Retina (tissue), 1 donor: ENCODE results near the gene MS4A4E.
A peak's percentile ranks its signal among the peaks of the same experiment; 100 is the strongest.
"Not testable (repeated sequence)": the region's sequence is repeated elsewhere in the genome, so short reads cannot be mapped to it uniquely, and the experiment has no call there.

Experiments
- DNase-seq: peaks from one replicate; pipeline ENCODE4 v3.0.0-alpha.2; 2016

Gene MS4A4E

DNA sequence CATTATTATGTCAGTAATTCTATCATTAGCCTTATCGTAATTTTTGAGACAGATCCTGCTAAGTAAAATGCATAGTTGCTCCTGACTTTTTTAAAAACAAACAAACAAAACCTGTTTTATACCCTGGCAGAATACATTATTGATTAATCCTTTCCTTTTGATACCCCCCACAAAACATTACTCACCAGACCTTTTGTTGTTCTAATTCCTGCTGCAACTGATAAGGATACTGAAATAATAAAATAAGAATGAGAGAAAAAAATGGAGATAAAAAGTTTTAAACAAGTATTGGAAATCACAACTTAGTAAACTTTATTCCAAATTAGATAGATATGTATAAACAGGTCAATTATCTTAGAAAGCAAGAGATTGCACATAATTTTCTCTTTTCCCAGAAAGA lies 28.6 kb downstream of the MS4A4E start:
- no peak for DNase-seq

DNA sequence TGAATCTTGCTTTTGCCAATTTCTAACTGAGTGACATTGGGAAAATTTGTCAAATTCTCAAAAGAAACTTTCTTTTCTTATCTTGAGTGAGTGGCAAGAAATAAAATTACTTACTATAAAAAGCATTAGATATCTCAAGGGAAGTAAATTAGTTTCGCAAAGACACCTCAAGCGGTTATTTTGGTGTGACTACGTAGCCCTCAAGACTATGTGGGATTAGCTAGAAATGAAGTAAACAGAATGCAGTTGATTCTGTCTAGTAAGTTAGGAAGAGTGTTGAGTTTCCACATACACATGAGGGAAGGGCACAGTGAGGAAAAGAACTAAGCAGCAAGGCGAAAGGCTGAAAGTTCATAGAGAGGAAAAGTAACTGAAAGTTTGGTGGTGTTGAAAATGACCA lies 31.7 kb downstream of the MS4A4E start:
- DNase-seq: no peak

DNA sequence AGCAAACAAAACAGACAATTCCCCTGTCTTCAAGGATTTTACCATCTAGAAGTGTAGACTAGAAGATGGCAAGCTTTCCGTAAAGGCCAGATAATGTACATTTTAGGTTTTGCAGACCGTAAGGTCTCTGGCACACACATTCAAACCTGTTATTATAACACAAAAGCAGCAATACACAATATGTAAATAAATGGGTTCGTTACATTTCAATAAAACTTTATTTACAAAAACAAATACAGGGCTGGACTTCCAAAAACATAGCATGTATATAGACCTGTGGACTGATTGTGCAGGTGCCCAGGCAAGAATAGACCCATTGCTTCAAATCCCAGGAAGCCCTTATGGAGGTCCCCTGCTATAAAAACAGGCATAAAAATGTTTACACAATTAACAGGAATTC lies 33.0 kb downstream of the MS4A4E start:
- no peak for DNase-seq

- no peak for DNase-seq
These were observed 34.0 kb downstream of the MS4A4E start for GRCh38 chr11:60208951-60209350.

DNA sequence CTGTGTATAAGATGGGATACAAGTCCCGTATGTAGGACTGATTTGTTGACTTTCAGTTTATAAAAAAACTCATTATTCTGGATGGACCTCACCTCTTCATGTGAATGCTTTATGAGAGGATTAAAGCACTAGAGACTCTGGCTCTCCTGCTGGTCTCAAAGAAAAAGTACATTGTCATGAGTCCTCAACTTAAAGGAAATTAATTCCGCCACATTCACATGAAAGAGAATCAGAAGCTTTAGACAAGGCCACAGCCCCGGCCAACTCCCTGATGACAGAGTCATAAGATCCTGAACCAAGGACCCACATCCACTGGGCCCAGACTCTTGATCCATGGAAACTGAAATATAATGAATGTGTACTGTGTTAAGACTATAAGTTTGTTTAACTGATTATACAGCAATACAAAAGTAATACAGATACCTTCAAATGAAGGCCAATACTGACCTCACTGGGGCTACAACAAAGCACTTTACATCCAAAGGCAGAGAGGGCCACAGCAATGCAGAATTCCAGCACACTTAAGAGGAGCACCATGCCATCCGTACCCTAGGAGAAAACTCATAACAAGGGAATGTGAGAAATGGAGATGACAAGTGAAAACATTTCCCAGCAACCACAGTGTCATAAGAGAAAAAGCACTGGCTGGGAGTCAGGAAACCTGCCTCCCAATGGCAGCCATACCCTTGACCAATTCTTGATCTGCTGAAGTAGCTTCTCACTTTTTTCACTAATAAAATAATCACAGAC lies 34.6 kb downstream of the MS4A4E start:
- DNase-seq: peak; percentile 28

DNA sequence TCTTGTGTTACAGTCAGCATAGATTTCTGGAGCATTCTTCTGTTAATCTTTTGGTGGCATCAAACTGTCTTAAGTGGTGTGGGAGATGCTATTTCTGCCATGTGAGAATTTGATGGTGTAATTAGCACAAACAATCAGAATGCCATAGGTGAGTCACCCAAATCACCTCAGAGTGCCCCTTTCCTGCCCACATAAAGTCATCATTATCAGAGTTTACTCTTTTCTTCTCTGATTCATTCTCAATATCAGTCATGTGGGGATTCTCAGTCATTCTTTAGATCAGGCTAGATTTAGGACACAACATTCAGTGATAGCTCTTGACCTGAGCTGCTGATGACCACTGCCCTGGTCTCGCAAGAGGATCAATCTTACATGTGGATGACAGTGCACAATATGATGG lies 36.3 kb downstream of the MS4A4E start:
- no peak for DNase-seq

- DNase-seq: no peak
These were observed 38.0 kb downstream of the MS4A4E start for GRCh38 chr11:60204922-60205321.

- DNase-seq: not testable (repeated sequence)
These were observed 41.6 kb downstream of the MS4A4E start for GRCh38 chr11:60201334-60201733.

DNA sequence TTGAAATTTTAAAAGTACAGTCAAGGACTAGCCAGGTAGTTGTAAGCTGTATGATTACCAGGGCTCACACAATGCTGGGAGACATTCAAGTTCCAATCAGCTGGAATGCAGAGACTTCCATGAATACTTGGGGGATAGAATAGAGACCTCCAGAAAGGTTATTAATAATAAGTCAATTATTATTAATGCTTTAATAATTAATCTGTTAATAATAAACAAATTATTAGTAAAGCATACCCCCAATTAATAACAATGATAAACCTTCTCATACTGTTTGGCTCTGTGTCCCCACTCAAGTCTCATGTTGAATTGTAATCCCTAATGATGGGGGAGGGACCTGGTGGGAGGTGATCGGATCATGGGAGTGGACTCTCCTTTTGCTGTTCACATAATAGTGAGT lies 45.5 kb downstream of the MS4A4E start:
- no peak for DNase-seq

DNA sequence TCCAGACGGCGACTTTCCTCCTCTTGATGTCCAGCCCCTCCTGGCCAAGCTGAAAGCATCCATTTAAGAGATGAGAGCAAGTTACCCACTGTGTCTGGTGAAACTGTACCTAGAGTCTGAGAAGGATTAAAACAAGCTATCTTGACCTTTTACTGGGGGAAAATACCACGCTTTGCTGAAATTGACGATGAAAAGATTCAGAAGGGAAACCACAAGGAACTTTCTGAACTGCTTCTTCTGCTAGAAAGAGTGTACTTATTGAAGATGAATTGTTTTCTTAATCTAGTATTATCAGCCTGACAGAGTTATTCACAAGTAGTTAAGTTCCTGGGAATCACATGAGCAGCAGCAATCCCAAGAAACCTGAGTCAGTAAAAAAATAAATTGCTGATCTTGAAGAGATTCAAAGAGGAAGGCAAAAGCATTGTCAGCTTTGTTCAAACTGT lies 47.0 kb downstream of the MS4A4E start:
- no peak for DNase-seq

DNA sequence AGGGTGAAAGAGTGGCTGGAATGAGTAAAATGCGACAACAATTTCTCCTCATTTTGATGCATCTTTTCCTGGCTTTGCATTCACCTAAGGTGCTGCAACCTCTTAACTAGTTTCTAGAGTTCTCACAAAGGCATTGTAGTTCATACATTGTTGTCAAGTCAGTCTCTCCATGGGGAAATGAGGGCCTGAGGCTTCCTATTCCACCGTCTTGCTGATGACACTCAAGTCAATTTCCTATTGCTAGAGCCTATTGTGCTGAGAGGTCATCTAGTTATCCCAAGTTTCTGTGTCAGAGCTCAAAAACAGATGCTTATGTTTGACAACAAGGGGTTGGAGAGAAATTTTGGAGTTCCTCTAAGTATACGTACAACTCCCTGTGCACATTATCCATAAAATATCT lies 48.4 kb downstream of the MS4A4E start:
- DNase-seq: no peak

DNA sequence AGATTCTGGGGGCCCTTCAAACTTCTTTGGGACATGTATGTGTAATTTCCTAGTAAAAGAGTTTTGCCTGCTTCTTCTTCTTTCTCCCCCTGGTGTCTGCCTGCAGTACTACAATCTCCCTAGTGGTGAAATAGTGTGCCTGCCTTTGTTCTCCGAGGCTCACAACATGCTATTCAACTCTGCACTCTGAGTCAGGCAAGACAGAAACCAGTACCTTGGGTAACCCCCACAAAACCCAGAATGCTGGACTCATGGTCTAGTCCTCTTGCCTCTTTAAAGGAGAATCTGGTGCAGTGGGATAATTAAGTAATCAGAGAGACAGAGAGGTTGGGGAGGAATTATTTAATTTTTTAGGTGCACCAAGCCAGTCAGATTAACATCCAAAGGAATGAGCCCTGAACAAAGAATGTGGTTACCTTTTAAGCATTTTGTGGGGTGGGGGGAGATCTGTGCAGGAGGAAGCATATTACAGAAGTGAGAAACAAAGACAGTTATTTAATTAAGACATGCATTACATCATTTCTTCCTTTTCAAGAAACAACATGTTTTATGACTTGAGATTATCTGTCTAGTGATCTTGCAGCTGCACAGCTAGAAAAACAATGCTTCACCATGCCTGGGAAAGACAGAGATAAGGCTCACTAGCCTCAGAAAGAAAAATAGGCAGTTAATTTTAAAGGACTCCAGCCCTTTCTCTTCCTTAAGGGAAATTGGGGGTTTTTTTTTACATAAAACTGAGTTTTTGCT lies 49.1 kb downstream of the MS4A4E start:
- no peak for DNase-seq

- not testable (repeated sequence) for DNase-seq
These were observed 50.4 kb downstream of the MS4A4E start for GRCh38 chr11:60192564-60192963.

GRCh38 chr11:60188481-60188880 lies 54.5 kb downstream of the MS4A4E start:
- not testable (repeated sequence) for DNase-seq

DNA sequence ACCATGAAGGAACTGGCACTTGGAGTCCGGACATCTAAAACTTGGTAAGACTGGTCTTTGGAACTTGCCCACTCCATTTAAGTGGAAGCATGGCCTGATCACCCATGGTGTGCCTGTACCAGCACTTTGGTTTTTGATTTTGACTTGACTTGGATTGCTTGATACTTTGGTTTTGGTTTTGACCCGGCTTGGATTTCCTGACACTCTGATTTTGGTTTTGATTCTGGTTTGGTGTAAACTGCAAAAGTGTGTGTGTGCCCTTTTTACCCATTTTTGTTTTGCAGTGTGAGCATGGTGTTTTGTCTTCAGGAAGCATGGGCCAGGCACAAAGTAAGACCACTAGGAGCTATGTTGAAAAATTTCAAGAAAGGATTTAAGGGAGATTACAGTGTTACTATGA lies 56.8 kb downstream of the MS4A4E start:
- DNase-seq: not testable (repeated sequence)

DNA sequence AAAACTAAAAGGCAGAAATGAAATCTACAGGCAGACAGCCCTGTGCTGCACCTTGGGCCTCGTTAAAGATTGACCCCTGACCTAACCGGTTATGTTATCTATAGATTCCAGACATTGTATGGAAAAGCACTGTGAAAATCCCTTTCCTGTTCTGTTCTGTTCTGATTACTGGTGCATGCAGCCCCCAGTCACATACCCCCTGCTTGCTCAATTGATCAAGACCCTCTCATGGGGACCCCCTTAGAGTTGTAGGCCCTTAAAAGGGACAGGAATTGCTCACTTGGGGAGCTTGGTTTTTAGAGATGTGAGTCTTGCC lies 57.5 kb downstream of the MS4A4E start:
- DNase-seq: not testable (repeated sequence)

DNA sequence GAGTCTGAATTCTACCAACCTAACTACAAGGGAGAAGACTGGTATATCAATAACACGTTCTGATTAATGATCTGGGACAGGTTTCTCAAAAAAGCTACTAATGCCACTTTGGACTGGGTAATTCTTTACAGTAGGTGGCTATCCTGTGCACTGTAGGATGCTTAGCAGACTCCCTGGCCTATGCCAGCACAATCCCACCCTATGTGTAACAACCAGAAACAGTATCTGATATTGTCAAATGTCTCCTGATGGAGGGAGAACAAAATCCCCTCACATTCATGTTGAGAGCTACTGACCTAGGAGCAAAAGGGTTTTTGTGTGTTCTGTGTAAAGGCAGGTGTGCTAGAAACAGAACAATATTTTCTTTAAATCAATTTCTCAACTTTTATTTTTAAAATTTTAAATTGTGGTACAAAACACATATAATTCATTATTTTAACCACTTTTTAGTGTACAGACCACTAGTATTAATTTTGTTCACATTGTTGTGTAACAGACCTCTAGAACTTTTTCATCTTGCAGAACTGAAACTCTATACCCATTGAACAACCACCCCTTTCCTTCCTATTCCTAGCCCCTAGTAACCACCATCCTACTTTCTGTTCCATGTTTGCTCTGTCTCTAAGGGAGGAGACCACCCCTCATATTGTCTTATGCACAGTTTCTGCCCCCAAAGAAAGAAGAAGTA lies 58.0 kb downstream of the MS4A4E start:
- DNase-seq: no peak

DNA sequence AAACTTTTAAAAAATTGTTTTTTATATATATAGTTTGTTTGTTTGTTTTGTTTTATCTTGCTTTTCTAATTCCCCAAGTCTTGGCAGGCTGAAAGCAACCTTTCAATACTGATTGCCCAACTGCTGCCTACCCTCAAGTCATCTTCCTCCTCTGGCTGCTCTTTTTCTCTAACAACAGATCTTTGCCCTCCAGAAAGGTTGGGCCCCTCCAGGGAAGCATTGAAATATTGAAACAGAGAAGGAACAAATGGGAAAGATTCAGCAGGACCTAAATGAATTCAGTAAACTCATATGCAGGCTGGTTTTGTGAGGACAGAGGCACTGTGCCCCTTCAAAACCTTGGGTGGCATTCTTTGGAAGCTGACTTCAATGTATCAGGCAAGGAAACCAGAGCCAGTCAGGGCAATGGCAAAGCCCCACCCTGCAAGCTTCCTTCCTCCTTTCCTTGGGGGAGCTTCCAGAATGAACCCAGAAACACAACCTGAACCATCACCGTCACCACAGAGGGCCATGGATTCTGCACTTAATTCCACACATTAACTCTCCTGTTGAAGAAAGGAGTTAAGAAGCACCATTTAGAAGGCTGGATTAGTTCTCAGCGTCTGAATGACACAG lies 59.2 kb downstream of the MS4A4E start:
- no peak for DNase-seq

GRCh38 chr11:60182541-60183330 lies 60.2 kb downstream of the MS4A4E start, which contains the start of gene MS4A6A:
MS4A6A (minus strand) TSS chr11:60183083; CDS start chr11:60181727, 1,356 bp downstream.
- no peak for DNase-seq

- DNase-seq: no peak
These were observed 67.1 kb downstream of the MS4A4E start for GRCh38 chr11:60175860-60176275.

DNA sequence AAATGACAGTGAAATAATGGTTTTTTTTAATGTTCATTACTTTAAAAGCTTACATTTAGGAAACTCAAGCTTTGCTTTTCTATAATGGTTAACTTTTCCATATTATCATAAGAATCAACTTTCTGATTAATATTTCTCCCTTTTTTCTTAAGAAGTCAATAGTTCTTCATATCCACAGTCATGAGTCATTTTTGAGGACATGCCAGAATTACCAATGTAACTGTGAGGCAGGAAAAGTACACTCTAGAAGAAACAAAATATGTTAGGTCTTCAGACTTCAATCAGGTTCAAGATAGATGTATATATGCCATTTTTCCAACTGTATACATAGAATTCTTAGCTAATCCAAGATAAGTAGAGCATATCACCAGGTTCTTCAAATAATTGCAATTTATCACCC lies 70.9 kb downstream of the MS4A4E start:
- no peak for DNase-seq

- DNase-seq: no peak
These were observed 72.4 kb downstream of the MS4A4E start for GRCh38 chr11:60170566-60170965.
